ENCODE measurements around the gene NFASC. TPM values are rescaled to one million over a fixed set of nuclear protein-coding genes. Genes with fewer than 3 reads are reported as not detected.

The NFASC gene
- total RNA-seq, 2 experiments from 2014 or later: not detected

DNA sequence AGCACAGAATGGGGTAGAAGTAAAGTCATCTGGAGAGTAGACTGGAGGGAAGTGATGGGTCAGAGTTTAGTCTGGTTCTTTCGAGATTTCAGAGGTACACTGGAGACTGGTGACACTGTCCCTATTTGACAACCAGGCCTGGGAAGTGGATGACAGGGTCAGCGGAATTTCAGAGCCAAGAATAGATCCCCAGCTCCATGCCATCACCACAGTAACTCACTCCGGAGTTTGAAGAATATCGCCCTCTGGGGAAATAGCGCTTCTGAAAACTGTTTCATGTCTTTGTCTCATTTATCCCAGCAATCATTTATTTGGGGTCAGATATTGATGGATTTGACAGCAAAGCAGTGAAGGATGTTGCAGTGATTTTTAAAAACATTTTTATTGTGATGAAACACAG is 7.6 kb upstream of the NFASC start:
- peaks cover 4 to 5% of the 10 kb centered on the region in 2 experiments for H3K27me3 ChIP-seq (ENCODE audit: control insufficient read depth in 1 of 2, insufficient read depth in 2 of 2, low read length in 2 of 2)
- DNase-seq (no peak), ATAC-seq (ENCODE audit: poor library complexity) (no peak)
- Mint-ChIP-seq H3K4me3 (no peak overlapping the region), H3K9me3 (no peaks in the 10 kb centered on the region), H3K27ac (no peak overlapping the region), H3K36me3 (ENCODE audit: low read depth) (no peaks in the 10 kb centered on the region), H3K4me1 (ENCODE audit: low read depth) (no peaks in the 10 kb centered on the region), H3K27me3 (peaks cover 40% of the 10 kb centered on the region)
- no peaks in the 10 kb centered on the region for H3K36me3 ChIP-seq (ENCODE audit: insufficient read depth, low read length)
- no peak overlapping the region for H3K27ac ChIP-seq (ENCODE audit: low read depth in 1 of 2, low read length in 2 of 2)
- no peaks in the 10 kb centered on the region for H3K4me1 ChIP-seq (ENCODE audit: insufficient read depth, low read length)
- no peak overlapping the region for H3K4me3 ChIP-seq (ENCODE audit: low read length)
- H3K9me3 ChIP-seq (ENCODE audit: control insufficient read depth in 1 of 2, insufficient read depth in 1 of 2, low read length in 2 of 2): no peaks in the 10 kb centered on the region
- TF ChIP-seq CTCF (IDR thresholded peaks at IDR 0.05): no peak
- POLR2A ChIA-PET: no interaction called here
- intact Hi-C loops (cut with DNase I, micrococcal nuclease): no loop called here
- CTCF ChIA-PET: no interaction called here

DNA sequence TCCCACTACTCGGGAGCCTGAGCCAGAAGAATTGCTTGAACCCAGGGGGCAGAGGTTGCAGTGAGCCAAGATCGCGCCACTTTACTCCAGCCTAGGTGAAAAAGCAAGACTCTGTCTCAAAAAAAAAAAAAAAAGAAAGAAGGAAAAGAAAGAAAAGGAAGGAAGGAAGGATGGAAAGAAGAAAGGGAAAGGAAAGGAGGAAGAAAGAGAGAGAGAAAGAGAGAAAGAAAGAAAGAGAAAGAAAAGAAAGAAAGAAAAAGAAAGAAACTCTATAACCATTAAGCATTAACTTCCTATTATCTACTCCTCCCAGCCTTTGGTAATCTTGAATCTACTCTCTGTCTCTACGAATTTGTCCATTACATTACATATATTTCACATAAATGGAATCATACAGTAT is 6.9 kb upstream of the NFASC start:
- no peak for ATAC-seq (ENCODE audit: poor library complexity)
- no peak overlapping the region for H3K4me3 ChIP-seq (ENCODE audit: low read length)
- TF ChIP-seq CTCF (IDR thresholded peaks at IDR 0.05): no peak

DNA sequence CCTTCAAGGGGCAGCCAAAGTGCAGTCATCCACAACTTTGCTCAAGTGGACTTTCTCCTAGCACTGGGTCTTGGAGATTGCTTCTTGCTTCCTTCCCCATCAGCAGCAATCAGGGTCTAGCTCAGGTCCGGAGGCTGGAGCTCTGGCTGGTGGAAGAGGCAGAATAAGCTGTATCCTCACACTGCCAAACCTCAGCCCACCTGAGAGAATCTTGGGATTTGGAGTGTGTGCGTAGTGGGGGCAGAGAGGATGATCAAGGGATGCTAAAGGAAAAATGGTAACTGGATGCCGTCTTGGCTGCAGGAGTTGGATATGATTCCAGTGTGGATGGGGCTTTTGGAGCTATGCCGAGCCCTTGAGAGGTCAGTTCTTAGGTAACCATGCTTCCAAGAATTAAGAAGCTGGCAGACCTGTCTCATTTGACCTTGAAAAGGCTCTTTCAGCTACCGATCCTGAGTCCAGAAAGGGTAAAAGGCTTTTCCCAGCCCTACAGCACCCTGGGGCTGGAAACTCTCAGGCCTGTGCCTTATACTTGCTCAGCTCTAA is 4.5 kb upstream of the NFASC start:
- no peak overlapping the region for H3K27ac Mint-ChIP-seq
- no peak overlapping the region for H3K4me3 ChIP-seq (ENCODE audit: low read length)
- no peaks in the 10 kb centered on the region for H3K4me1 ChIP-seq (ENCODE audit: insufficient read depth, low read length)
- no peaks in the 10 kb centered on the region for H3K9me3 ChIP-seq (ENCODE audit: control insufficient read depth in 1 of 2, insufficient read depth in 1 of 2, low read length in 2 of 2)
- H3K27ac ChIP-seq (ENCODE audit: low read depth in 1 of 2, low read length in 2 of 2): no peak overlapping the region
- no peaks in the 10 kb centered on the region for H3K9me3 Mint-ChIP-seq
- no peaks in the 10 kb centered on the region for H3K36me3 ChIP-seq (ENCODE audit: insufficient read depth, low read length)
- no peak overlapping the region for H3K4me3 Mint-ChIP-seq
- peaks cover 28% of the 10 kb centered on the region for H3K27me3 Mint-ChIP-seq
- POLR2A ChIA-PET: no interaction called here
- H3K27me3 ChIP-seq (ENCODE audit: control insufficient read depth in 1 of 2, insufficient read depth in 2 of 2, low read length in 2 of 2): peaks cover 4 to 5% of the 10 kb centered on the region in 2 experiments
- DNase-seq (no peak), ATAC-seq (ENCODE audit: poor library complexity) (no peak)
- CTCF ChIA-PET: no interaction called here
- H3K36me3 Mint-ChIP-seq (ENCODE audit: low read depth): no peaks in the 10 kb centered on the region
- no peaks in the 10 kb centered on the region for H3K4me1 Mint-ChIP-seq (ENCODE audit: low read depth)
- no peak for TF ChIP-seq CTCF (IDR thresholded peaks at IDR 0.05)
- intact Hi-C loops (cut with DNase I, micrococcal nuclease): no loop called here

More for the DNA sequence above, 6.9 kb upstream of the NFASC start:
- no peaks in the 10 kb centered on the region for H3K4me1 Mint-ChIP-seq (ENCODE audit: low read depth)
- H3K27me3 Mint-ChIP-seq: peaks cover 40% of the 10 kb centered on the region
- Histone ChIP-seq H3K27ac (ENCODE audit: low read depth in 1 of 2, low read length in 2 of 2) (no peak overlapping the region), H3K36me3 (ENCODE audit: insufficient read depth, low read length) (no peaks in the 10 kb centered on the region), H3K9me3 (ENCODE audit: control insufficient read depth in 1 of 2, insufficient read depth in 1 of 2, low read length in 2 of 2) (no peaks in the 10 kb centered on the region), H3K27me3 (ENCODE audit: control insufficient read depth in 1 of 2, insufficient read depth in 2 of 2, low read length in 2 of 2) (peaks cover 4 to 5% of the 10 kb centered on the region in 2 experiments), H3K4me1 (ENCODE audit: insufficient read depth, low read length) (no peaks in the 10 kb centered on the region)
- no peak overlapping the region for H3K4me3 Mint-ChIP-seq
- ChIA-PET POLR2A (no interaction called here), CTCF (no interaction called here)
- intact Hi-C loops (cut with DNase I, micrococcal nuclease): no loop called here
- no peak for DNase-seq
- no peaks in the 10 kb centered on the region for H3K36me3 Mint-ChIP-seq (ENCODE audit: low read depth)
- no peaks in the 10 kb centered on the region for H3K9me3 Mint-ChIP-seq
- H3K27ac Mint-ChIP-seq: no peak overlapping the region
